HG02970 (cell line): Measurements from ENCODE around the gene PRKCA.

Experiments
- ATAC-seq: cut with Tn5 transposase; IDR thresholded peaks from one replicate; pipeline ENCODE4 v1.9.1; 2021; ENCODE audit warnings: mild to moderate bottlenecking, moderate library complexity, moderate number of reproducible peaks; ENCODE audit not compliant: unreplicated experiment, low FRiP score

PRKCA gene

DNA sequence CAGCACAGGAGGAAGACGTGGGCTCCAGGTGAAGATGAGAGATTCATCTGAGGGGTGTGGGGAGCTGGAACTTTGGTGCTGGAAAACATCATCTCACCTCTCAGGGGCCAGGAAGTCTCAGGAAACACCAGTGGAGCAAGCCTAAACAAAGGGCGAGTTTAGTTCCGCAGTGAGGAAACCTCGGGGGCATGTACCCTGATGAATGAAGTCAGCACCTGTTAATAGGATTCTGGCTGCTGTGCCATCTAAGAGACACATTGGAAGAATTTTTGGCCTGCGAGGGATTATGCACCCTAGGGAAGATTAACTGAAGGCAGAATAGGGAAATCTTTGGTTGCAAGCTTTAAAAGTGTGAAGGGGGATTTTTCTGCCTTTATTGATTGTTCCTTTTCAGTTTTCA, 437.8 kb downstream of the PRKCA start:
- ATAC-seq, result no peak

- no peak for ATAC-seq
Observed at GRCh38 chr17:66743511-66743910, 441.1 kb downstream of the PRKCA start.

DNA sequence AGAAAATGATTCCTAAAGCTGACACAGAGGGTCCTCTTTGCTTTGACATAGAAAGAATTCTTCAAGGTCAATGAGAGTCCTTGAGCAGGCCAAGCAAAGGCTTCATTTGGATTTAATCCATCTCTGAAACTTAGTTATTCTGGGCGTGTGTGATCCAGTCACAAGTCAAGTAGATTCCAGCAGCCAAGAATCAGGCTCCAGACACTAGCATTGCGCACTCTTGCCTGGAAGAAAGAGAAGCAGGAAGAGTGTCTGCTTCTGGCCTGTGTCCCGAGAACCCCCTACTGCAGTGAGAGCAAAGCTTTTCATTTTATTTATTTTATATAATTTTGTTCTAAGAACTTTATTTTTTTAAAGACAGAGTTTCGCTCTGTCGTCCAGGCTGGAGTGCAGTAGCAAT, 444.3 kb downstream of the PRKCA start:
- no peak for ATAC-seq

DNA sequence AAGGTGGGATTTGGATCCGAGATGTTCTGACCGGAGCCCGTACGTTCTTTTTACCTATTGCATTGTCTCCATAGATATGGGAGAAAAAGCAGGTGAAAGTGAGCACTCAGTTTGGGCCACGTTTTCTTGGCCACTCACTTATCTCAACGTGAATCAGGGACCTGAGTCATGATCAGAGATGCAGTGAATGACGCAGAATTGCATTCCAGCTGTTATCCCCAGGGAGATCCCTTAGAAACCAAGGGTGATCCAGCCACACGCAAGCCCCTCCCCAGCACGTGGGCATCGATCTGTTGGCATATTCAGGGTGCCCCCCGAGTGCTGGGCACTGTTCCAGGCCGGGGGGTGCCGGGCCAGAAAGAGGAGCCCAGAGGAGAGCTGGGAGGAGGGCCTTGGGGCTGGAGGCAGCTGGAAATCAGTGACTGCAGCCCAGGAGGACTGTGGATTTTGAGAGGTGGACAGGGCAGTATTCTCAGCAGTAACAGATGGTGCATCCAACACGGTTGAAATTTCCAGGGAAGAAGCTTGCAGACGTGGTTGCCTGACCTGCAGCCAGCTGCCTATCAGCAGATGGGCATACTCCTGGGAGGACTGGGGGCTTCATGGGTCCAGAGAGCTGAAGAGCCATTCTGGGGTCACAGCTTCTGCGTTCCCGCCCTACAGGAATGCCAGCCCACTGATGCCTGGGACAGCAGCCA, 445.3 kb downstream of the PRKCA start:
- ATAC-seq, result no peak

GRCh38 chr17:66748578-66748977, 446.2 kb downstream of the PRKCA start:
- no peak for ATAC-seq

DNA sequence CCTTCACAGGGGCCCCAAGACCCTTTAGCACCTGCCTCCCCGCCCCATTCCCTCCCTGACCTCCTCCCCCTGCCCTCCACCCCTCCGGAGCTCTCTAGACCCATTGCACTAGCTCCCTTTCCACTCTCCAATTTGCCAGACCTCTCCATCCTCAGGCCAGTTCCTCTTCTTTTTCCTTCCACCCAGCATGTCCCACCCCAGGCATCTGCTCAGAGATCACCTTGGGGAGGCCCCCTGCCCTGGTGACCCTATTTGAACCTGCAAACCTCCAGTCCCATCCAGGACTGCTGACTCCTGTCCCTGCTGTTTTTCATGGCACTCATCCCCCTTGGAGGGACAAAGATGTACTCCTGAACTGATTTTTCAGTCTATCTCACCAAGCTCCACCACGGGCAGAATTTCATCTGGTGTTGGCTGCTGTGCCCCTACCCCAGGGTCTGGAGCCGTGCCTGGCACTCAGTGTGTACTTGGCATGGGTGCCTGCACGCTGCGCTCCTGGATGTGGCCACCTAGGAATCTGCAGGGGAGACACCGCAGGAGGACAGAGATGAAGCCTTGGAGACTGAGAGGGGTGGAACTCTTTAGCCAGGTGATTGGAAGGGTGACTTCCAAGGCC, 446.9 kb downstream of the PRKCA start:
- ATAC-seq, result no peak

DNA sequence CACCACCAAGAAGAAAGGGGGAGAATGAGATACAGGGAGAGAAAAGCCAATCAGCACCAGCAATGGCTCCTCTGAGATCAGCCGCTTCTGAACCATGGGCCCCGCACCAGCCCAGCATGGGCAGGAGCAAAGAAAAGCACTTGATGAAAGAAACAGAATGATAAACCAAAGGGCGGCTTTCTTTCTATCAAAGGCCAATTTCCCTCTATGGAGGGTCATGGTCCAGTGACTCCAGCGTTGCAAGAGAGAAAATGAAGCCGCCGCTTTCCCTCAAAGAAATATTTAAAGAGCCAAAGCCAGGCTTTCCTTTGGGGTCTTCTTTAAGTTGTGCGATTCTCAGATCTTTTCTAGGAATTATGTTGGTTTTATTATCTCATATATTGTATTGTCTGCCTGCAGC, 447.7 kb downstream of the PRKCA start:
- no peak for ATAC-seq

DNA sequence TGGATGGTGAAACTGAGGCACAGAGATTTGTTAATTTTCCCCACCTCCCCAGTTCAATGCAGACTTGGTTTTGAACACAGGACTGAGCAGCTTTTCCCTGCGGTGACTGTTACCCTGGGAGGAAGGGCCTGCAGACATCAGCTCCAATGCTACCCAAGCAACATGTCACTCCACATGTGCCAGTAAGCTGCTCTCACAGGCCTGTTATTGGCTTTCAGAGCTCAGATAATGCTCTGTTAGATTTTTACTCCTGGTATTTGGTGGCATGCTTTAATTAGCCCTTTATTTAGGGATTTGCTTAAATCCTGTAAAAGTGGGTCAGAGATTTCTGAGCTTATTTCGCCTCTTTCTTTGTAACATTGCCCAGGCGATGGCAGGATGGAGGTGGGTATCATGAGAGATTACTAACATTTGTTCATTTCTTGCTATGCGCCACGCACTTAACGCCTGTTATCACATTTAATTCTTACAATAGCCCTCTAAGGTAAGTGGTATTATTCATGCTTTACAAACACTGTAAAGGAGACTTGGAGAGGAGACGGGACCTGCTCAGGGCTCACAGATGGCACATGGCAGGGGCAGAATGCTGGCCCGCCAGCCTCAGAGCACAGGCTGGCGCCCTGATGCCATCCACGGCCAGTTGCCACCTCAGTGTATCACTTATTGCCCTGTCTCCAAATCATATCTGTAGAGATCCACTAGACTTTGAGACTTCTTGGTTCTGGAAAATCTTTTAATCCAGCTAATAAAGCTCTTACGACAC, 448.5 kb downstream of the PRKCA start:
- ATAC-seq, result no peak

DNA sequence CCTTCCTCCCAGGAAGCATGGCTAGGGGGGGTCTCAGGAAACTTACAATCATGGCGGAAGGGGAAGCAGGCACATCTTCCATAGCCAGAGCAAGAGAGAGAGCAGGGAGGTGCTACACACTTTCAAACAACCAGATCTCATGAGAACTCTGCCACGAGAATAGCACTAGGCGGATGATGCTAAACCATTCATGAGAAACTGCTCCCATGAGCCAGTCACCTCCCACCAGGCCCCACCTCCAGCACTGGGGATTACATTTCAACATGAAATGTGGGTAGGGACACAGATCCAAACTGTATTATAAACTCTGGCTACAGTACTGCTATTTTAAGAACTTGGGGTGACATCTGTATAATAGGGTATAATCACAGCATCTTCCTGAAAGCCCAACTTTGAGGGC, 449.4 kb downstream of the PRKCA start:
- ATAC-seq, result no peak

- no peak for ATAC-seq
Observed at GRCh38 chr17:66752411-66752810, 450.0 kb downstream of the PRKCA start.

DNA sequence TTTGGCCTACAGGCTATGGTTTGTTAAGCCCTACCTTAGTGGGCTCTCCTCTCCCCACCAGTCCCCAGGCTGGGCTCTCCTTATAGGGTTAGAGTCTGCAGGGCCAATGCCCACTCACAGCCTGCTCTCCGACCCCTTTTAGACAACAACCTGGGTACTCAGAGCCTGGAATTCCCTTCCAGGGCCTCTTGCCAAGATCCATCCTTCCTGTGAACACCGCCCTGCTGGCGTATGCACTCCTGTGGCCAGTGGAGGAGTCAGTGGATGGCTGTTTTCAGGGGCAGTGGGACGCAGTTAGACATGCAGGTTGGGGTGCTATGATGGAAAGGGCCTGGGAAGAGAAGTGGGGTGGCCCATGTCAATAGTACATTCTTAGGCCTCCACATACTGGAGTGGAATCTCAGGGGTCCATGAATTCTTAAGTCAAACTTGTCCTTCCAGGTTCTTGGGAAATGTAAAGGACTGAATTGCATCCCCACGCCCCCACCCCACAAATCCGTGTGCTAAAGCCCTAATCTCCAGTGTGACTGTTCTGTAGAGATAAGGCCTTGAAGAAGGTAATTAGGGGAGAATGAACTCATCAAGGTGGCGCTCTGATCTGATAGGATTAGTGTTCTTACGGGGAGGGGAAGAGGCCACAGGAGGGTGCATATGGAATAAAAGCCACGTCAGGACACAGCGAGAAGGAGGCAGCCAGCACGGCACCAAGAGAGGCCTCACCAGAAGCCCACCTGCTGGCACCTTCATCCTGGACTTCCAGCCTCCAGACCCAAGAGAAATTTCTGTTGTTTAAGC, 450.9 kb downstream of the PRKCA start:
- ATAC-seq, result no peak

- no peak for ATAC-seq
Observed at GRCh38 chr17:66755101-66755943, 452.9 kb downstream of the PRKCA start.

- no peak for ATAC-seq
Observed at GRCh38 chr17:66755944-66756290, 453.5 kb downstream of the PRKCA start.

- ATAC-seq, result no peak
Observed at GRCh38 chr17:66760324-66760723, 457.9 kb downstream of the PRKCA start.

- ATAC-seq, result no peak
Observed at GRCh38 chr17:66762276-66762675, 459.9 kb downstream of the PRKCA start.

GRCh38 chr17:66763056-66763455, 460.6 kb downstream of the PRKCA start:
- ATAC-seq, result no peak

GRCh38 chr17:66764506-66764905, 462.1 kb downstream of the PRKCA start:
- ATAC-seq, result no peak

DNA sequence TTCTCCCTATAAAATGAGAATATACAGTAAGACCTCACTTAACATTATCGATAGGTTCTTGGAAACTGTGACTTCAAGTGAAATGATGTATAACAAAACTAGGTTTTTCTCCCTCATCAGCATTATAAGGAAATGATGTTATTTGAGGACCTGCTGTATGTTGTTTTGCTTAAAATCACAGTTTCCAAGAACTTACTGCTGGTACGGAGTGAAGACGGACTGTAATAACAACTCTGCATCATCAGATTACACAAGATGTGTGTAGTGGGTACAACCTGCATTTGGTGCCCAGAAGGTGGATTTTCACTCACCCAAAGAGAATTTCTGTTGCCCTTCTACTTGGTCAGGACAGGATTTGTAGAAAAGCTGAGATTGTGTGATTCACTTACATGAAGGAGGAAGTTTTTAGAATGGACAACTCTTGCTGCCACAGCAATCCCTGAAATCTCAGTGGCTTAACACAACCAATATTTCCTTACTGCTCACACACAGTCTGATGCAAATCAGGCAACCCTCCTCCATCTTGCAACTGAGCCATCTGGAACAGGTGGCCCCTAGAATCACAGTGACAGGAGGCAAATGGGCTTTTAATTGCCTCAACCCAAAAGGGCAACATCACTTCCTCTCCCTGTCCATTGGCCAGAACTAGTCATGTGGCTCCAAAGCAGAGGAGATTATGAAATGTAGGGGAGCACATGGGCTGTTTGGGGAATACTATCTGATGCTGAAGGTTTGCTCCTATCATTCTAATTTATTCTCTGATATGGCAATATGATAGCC, 464.9 kb downstream of the PRKCA start:
- no peak for ATAC-seq

- no peak for ATAC-seq
Observed at GRCh38 chr17:66769911-66770310, 467.5 kb downstream of the PRKCA start.
